ENCODE measurements around the gene LOC101059915.

The LOC101059915 gene

DNA sequence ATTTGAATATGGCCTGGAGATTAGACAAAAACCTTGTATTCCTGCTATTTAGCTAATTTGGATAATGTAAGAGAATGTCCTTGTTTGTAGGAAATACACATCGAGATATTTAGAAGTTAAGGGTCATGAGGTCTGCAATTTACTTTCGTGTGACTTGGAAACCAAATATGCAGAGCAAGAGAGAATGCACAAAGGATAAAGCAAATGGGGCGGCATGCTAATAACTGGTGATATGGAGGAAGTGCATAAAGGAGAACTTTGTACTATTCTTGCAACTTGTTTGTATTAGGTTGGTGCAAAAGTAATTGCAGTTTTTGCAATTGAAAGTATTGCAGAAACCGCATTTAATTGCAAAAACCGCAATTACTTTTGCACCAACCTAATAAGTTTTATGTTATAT, 41.9 kb upstream of the LOC101059915 start:
- ATAC-seq: no peak
- TF ChIP-seq BACH2 (CRISPR knock-in tag; IDR thresholded peaks at IDR 0.05; ENCODE audit: borderline replicate concordance): no peak
- TF ChIP-seq OSR1 (CRISPR knock-in tag; IDR thresholded peaks at IDR 0.05): no peak
- TF ChIP-seq, protein P1, sequence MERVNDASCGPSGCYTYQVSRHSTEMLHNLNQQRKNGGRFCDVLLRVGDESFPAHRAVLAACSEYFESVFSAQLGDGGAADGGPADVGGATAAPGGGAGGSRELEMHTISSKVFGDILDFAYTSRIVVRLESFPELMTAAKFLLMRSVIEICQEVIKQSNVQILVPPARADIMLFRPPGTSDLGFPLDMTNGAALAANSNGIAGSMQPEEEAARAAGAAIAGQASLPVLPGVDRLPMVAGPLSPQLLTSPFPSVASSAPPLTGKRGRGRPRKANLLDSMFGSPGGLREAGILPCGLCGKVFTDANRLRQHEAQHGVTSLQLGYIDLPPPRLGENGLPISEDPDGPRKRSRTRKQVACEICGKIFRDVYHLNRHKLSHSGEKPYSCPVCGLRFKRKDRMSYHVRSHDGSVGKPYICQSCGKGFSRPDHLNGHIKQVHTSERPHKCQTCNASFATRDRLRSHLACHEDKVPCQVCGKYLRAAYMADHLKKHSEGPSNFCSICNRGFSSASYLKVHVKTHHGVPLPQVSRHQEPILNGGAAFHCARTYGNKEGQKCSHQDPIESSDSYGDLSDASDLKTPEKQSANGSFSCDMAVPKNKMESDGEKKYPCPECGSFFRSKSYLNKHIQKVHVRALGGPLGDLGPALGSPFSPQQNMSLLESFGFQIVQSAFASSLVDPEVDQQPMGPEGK (CRISPR knock-in tag; IDR thresholded peaks at IDR 0.05; ENCODE audit: borderline replicate concordance): no peak
- TF ChIP-seq, protein P2, sequence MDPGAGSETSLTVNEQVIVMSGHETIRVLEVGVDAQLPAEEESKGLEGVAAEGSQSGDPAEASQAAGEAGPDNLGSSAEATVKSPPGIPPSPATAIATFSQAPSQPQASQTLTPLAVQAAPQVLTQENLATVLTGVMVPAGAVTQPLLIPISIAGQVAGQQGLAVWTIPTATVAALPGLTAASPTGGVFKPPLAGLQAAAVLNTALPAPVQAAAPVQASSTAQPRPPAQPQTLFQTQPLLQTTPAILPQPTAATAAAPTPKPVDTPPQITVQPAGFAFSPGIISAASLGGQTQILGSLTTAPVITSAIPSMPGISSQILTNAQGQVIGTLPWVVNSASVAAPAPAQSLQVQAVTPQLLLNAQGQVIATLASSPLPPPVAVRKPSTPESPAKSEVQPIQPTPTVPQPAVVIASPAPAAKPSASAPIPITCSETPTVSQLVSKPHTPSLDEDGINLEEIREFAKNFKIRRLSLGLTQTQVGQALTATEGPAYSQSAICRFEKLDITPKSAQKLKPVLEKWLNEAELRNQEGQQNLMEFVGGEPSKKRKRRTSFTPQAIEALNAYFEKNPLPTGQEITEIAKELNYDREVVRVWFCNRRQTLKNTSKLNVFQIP (CRISPR knock-in tag; IDR thresholded peaks at IDR 0.05; ENCODE audit: borderline replicate concordance, low read depth): no peak
- TF ChIP-seq ZNF70 (CRISPR knock-in tag; IDR thresholded peaks at IDR 0.05): no peak
- TF ChIP-seq ZFP30 (CRISPR knock-in tag; IDR thresholded peaks at IDR 0.05): no peak
- TF ChIP-seq ZC3H10 (CRISPR knock-in tag; IDR thresholded peaks at IDR 0.05): no peak
- no peak for TF ChIP-seq ARNTL (CRISPR knock-in tag; IDR thresholded peaks at IDR 0.05; ENCODE audit: borderline replicate concordance, low read depth)
- TF ChIP-seq ZNF565 (CRISPR knock-in tag; conservative IDR thresholded peaks at IDR 0.05; ENCODE audit: low read depth): no peak
- TF ChIP-seq RARB (CRISPR knock-in tag; IDR thresholded peaks at IDR 0.05): no peak
- TF ChIP-seq, protein P3, sequence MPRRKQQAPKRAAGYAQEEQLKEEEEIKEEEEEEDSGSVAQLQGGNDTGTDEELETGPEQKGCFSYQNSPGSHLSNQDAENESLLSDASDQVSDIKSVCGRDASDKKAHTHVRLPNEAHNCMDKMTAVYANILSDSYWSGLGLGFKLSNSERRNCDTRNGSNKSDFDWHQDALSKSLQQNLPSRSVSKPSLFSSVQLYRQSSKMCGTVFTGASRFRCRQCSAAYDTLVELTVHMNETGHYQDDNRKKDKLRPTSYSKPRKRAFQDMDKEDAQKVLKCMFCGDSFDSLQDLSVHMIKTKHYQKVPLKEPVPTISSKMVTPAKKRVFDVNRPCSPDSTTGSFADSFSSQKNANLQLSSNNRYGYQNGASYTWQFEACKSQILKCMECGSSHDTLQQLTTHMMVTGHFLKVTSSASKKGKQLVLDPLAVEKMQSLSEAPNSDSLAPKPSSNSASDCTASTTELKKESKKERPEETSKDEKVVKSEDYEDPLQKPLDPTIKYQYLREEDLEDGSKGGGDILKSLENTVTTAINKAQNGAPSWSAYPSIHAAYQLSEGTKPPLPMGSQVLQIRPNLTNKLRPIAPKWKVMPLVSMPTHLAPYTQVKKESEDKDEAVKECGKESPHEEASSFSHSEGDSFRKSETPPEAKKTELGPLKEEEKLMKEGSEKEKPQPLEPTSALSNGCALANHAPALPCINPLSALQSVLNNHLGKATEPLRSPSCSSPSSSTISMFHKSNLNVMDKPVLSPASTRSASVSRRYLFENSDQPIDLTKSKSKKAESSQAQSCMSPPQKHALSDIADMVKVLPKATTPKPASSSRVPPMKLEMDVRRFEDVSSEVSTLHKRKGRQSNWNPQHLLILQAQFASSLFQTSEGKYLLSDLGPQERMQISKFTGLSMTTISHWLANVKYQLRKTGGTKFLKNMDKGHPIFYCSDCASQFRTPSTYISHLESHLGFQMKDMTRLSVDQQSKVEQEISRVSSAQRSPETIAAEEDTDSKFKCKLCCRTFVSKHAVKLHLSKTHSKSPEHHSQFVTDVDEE (CRISPR knock-in tag; IDR thresholded peaks at IDR 0.05): no peak
- no peak for TF ChIP-seq ISL1 (CRISPR knock-in tag; IDR thresholded peaks at IDR 0.05)
- TF ChIP-seq, protein P4, sequence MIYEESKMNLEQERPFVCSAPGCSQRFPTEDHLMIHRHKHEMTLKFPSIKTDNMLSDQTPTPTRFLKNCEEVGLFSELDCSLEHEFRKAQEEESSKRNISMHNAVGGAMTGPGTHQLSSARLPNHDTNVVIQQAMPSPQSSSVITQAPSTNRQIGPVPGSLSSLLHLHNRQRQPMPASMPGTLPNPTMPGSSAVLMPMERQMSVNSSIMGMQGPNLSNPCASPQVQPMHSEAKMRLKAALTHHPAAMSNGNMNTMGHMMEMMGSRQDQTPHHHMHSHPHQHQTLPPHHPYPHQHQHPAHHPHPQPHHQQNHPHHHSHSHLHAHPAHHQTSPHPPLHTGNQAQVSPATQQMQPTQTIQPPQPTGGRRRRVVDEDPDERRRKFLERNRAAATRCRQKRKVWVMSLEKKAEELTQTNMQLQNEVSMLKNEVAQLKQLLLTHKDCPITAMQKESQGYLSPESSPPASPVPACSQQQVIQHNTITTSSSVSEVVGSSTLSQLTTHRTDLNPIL (CRISPR knock-in tag; IDR thresholded peaks at IDR 0.05; ENCODE audit: low read depth): no peak
- TF ChIP-seq, protein P5, sequence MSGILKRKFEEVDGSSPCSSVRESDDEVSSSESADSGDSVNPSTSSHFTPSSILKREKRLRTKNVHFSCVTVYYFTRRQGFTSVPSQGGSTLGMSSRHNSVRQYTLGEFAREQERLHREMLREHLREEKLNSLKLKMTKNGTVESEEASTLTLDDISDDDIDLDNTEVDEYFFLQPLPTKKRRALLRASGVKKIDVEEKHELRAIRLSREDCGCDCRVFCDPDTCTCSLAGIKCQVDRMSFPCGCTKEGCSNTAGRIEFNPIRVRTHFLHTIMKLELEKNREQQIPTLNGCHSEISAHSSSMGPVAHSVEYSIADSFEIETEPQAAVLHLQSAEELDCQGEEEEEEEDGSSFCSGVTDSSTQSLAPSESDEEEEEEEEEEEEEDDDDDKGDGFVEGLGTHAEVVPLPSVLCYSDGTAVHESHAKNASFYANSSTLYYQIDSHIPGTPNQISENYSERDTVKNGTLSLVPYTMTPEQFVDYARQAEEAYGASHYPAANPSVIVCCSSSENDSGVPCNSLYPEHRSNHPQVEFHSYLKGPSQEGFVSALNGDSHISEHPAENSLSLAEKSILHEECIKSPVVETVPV (CRISPR knock-in tag; IDR thresholded peaks at IDR 0.05): no peak
- no peak for TF ChIP-seq SNAI2 (CRISPR knock-in tag; IDR thresholded peaks at IDR 0.05)
- TF ChIP-seq ZNF8 (CRISPR knock-in tag; IDR thresholded peaks at IDR 0.05): no peak
- TF ChIP-seq PPARA (CRISPR knock-in tag; IDR thresholded peaks at IDR 0.05; ENCODE audit: borderline replicate concordance): no peak
- TF ChIP-seq ZFP3 (CRISPR knock-in tag; IDR thresholded peaks at IDR 0.05): no peak
- no peak for TF ChIP-seq ESRRG (CRISPR knock-in tag; IDR thresholded peaks at IDR 0.05)

DNA sequence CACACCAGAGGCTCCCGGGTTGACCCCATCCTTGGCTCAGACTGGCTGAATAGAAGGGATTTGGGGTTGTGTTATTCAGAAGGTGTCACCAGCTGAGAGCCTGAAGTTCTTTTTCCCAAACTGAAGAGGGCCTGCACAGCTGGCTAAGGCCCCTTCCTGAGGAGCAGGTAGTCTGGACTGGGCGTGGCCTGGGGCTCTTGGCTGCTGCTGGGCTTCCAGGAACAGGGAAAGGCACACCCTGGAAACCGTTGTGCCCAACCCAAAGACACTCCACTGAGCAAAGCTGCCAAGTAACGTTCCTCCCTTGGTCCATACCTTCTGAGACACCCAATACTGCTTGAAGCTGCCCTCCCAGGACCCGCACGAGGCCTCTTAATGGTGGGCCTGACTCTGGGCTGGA, 40.8 kb upstream of the LOC101059915 start:
- ATAC-seq: no peak
- TF ChIP-seq TCF4 (CRISPR knock-in tag; IDR thresholded peaks at IDR 0.05; ENCODE audit: borderline replicate concordance) (no peak), RARB (CRISPR knock-in tag; IDR thresholded peaks at IDR 0.05) (no peak), ISL1 (CRISPR knock-in tag; IDR thresholded peaks at IDR 0.05) (no peak), ESRRG (CRISPR knock-in tag; IDR thresholded peaks at IDR 0.05) (no peak), SNAI2 (CRISPR knock-in tag; IDR thresholded peaks at IDR 0.05) (no peak), OSR1 (CRISPR knock-in tag; IDR thresholded peaks at IDR 0.05) (no peak), ZC3H10 (CRISPR knock-in tag; IDR thresholded peaks at IDR 0.05) (no peak), BACH2 (CRISPR knock-in tag; IDR thresholded peaks at IDR 0.05; ENCODE audit: borderline replicate concordance) (no peak), ZFP30 (CRISPR knock-in tag; IDR thresholded peaks at IDR 0.05) (no peak), PPARA (CRISPR knock-in tag; IDR thresholded peaks at IDR 0.05; ENCODE audit: borderline replicate concordance) (no peak), ZNF8 (CRISPR knock-in tag; IDR thresholded peaks at IDR 0.05) (no peak)
- TF ChIP-seq, protein P2 (CRISPR knock-in tag; IDR thresholded peaks at IDR 0.05; ENCODE audit: borderline replicate concordance, low read depth): no peak
- TF ChIP-seq, protein P3 (CRISPR knock-in tag; IDR thresholded peaks at IDR 0.05): no peak
- TF ChIP-seq, protein P4 (CRISPR knock-in tag; IDR thresholded peaks at IDR 0.05; ENCODE audit: low read depth): no peak
- TF ChIP-seq, protein P1 (CRISPR knock-in tag; IDR thresholded peaks at IDR 0.05; ENCODE audit: borderline replicate concordance): no peak

Measured in SK-N-SH treated with all-trans-retinoic acid at 6 μM for 48 hours (cell line).